ENCODE data around the gene TARS2. TPM values are rescaled to one million over a fixed set of nuclear protein-coding genes. Genes with fewer than 3 reads are reported as not detected.

The TARS2 gene
- total and polyA plus RNA-seq, 2 of the 13 experiments (the other 11 are each of a cell fraction or from before 2014, with no cell fraction given) = 21.3 to 22.8 TPM

GRCh38 chr1:150479927-150480352 lies 7.3 kb upstream of the TARS2 start (continued):
- TF ChIP-seq BRF2 (CRISPR knock-in tag; IDR thresholded peaks at IDR 0.05) = no peak
- peak; percentile 80 for TF ChIP-seq HNF4A (CRISPR knock-in tag; IDR thresholded peaks at IDR 0.05)
- TF ChIP-seq ZNF18 (CRISPR knock-in tag; IDR thresholded peaks at IDR 0.05; ENCODE audit: insufficient replicate concordance) = no peak
- peak; percentile 40; the same call in 1 of the 2 replicates for TF ChIP-seq NCOA2 (CRISPR knock-in tag; IDR thresholded peaks at IDR 0.05)
- TF ChIP-seq SIN3A (IDR thresholded peaks at IDR 0.05; ENCODE audit: borderline replicate concordance, low read depth, low read length) = no peak
- peak; percentile 47; the same call in 1 of the 2 replicates for TF ChIP-seq LCORL (IDR thresholded peaks at IDR 0.05)
- peak; percentile 76 for TF ChIP-seq LCORL (CRISPR knock-in tag; IDR thresholded peaks at IDR 0.05)
- 0 out of 2 replicates have a peak, but pooled peaks have one; percentile 8 for TF ChIP-seq ZNF629 (CRISPR knock-in tag; conservative IDR thresholded peaks at IDR 0.05)
- TF ChIP-seq DPF2 (CRISPR knock-in tag; IDR thresholded peaks at IDR 0.05; ENCODE audit: borderline replicate concordance, low read depth) = peak; percentile 36; the same call in 1 of the 2 replicates
- TF ChIP-seq GABPB1 (CRISPR knock-in tag; IDR thresholded peaks at IDR 0.05) = no peak
- 0 out of 2 replicates have a peak, but pooled peaks have one; percentile 52 for TF ChIP-seq ZNF264 (CRISPR knock-in tag; IDR thresholded peaks at IDR 0.05)
- no peak for TF ChIP-seq FOSL2 (CRISPR knock-in tag; IDR thresholded peaks at IDR 0.05)
- no peak for TF ChIP-seq RORA (CRISPR knock-in tag; IDR thresholded peaks at IDR 0.05)
- peak in 1 of 2 experiments; percentile 74; a peak in 2 of 4 replicates for TF ChIP-seq EP300 (IDR thresholded peaks at IDR 0.05; ENCODE audit: low read depth in 2 of 2, low read length in 2 of 2)
- TF ChIP-seq EP300 (CRISPR knock-in tag; IDR thresholded peaks at IDR 0.05; ENCODE audit: borderline replicate concordance) = no peak
- TF ChIP-seq MED1 (CRISPR knock-in tag; IDR thresholded peaks at IDR 0.05) = peak; percentile 52
- peak; percentile 16; the same call in 1 of the 2 replicates for TF ChIP-seq SOX5 (CRISPR knock-in tag; IDR thresholded peaks at IDR 0.05; ENCODE audit: borderline replicate concordance)
- no peak for TF ChIP-seq ZNF205 (CRISPR knock-in tag; IDR thresholded peaks at IDR 0.05)
- peak; percentile 84; the same call in 1 of the 2 replicates for TF ChIP-seq THRA (CRISPR knock-in tag; IDR thresholded peaks at IDR 0.05; ENCODE audit: borderline replicate concordance)
- TF ChIP-seq MTF1 (CRISPR knock-in tag; IDR thresholded peaks at IDR 0.05) = no peak
- TF ChIP-seq TARDBP (CRISPR knock-in tag; IDR thresholded peaks at IDR 0.05) = 0 out of 2 replicates have a peak, but pooled peaks have one; percentile 43
- no peak for TF ChIP-seq ZFP62 (CRISPR knock-in tag; IDR thresholded peaks at IDR 0.05)
- no peak for TF ChIP-seq CBFB (CRISPR knock-in tag; IDR thresholded peaks at IDR 0.05)
- TF ChIP-seq PHF21A (CRISPR knock-in tag; IDR thresholded peaks at IDR 0.05) = peak; percentile 58; the same call in 1 of the 2 replicates
- TF ChIP-seq HDAC2 (CRISPR knock-in tag; IDR thresholded peaks at IDR 0.05) = peak; percentile 55; the same call in 1 of the 2 replicates
- TF ChIP-seq CREM (IDR thresholded peaks at IDR 0.05) = peak; percentile 35; the same call in 1 of the 2 replicates
- TF ChIP-seq CREM (CRISPR knock-in tag; IDR thresholded peaks at IDR 0.05) = no peak
